PC-3 (cell line): Measurements from ENCODE around the gene NACC2.

Experiments
- CTCF ChIP-seq: fragments of 300-600 bp; sonication (generic); conservative IDR thresholded peaks from 2 replicates; pipeline ENCODE4 v1.5.1; 2017; ENCODE audit warnings: antibody characterized with exemption, low read depth, mild to moderate bottlenecking, low read length
- EZH2phosphoT487 ChIP-seq: fragments of 300-600 bp; sonication (generic); IDR thresholded peaks from 2 replicates; pipeline ENCODE4 v1.6.1; 2018; ENCODE audit warnings: mild to moderate bottlenecking, antibody characterized with exemption, low read length, borderline replicate concordance

- TF ChIP-seq CTCF (0 out of 2 replicates have a peak, but pooled peaks have one; percentile 11), EZH2phosphoT487 (no peak)
These were observed 73.0 kb downstream of the NACC2 start for GRCh38 chr9:136021872-136022681.
